ENCODE results near the gene CXADR. TPM values are rescaled to one million over a fixed set of nuclear protein-coding genes. Genes with fewer than 3 reads are reported as not detected.
"Not testable (repeated sequence)": the region's sequence is repeated elsewhere in the genome, so short reads cannot be mapped to it uniquely, and the experiment has no call there.

CXADR gene
- total RNA-seq, 6 experiments from 2014 or later = 22.9 to 48.4 (median 30.5) TPM

- Histone ChIP-seq H3K9me3 (no peaks in the 10 kb centered on the region), H3K27ac (peak overlapping the region; percentile 69 to 70 (median 69)), H3K27me3 (no peaks in the 10 kb centered on the region), H3K36me3 (no peaks in the 10 kb centered on the region), H3K4me3 (no peak overlapping the region), H3K4me1 (peaks cover 0 to 33% (median 14%) of the 10 kb centered on the region in 4 donors)
- DNase-seq = peak; percentile 45 to 79 (median 69)
- TF ChIP-seq CTCF (IDR thresholded peaks at IDR 0.05) (no peak), POLR2A (IDR thresholded peaks at IDR 0.05) (no peak)
- intact Hi-C loops (cut with DNase I) = no loop called here
- peak; percentile 70 to 84 (median 80) for ATAC-seq
- WGBS (ENCODE audit: insufficient coverage, low coverage, low lambda C conversion rate, missing lambda C conversion rate) = 13% methylated on average over 4 of the region's 4 CpGs
Observed at GRCh38 chr21:17476006-17476405, 36.8 kb upstream of the CXADR start.

- H3K27me3 ChIP-seq; ATAC-seq; H3K9me3 ChIP-seq; DNase-seq; intact Hi-C loops (cut with DNase I); H3K36me3 ChIP-seq; H3K4me3 ChIP-seq; H3K27ac ChIP-seq: not testable (repeated sequence)
- WGBS (ENCODE audit: insufficient coverage, low coverage, low lambda C conversion rate, missing lambda C conversion rate) = 96% methylated on average over 6 of the region's 6 CpGs
- H3K4me1 ChIP-seq = peaks cover 0 to 12% (median 4%) of the 10 kb centered on the region in 4 donors
Observed at GRCh38 chr21:17478156-17478555, 34.7 kb upstream of the CXADR start.

DNA sequence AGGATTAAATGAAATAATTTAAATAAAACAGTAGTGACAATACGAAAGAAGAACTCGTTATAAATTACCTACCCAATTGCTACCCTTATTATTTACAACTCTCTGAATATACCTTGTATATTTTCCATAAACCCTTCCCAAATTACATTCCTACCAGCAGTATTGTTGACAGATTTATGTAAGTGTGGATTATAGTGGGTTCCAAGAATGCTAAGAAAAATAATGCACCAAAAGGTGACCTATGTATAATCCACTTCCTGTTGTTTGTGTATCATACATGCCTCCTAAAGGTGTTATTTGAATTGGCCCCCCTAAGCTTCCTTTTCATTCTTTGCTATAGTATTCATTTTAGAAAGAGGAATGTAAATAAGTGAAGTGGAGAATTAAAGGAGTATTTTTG lies 33.2 kb upstream of the CXADR start:
- H3K27ac ChIP-seq = no peak overlapping the region
- DNase-seq (no peak), ATAC-seq (no peak)
- TF ChIP-seq CTCF (IDR thresholded peaks at IDR 0.05) (no peak), POLR2A (IDR thresholded peaks at IDR 0.05) (no peak)
- peaks cover 0 to 7% (median 3%) of the 10 kb centered on the region in 4 donors for H3K4me1 ChIP-seq
- 94% methylated on average over 2 of the region's 2 CpGs for WGBS (ENCODE audit: insufficient coverage, low coverage, low lambda C conversion rate, missing lambda C conversion rate)
- no peaks in the 10 kb centered on the region for H3K27me3 ChIP-seq
- no peak overlapping the region for H3K4me3 ChIP-seq
- no peaks in the 10 kb centered on the region for H3K36me3 ChIP-seq
- intact Hi-C loops (cut with DNase I) = no loop called here
- H3K9me3 ChIP-seq = no peaks in the 10 kb centered on the region

DNA sequence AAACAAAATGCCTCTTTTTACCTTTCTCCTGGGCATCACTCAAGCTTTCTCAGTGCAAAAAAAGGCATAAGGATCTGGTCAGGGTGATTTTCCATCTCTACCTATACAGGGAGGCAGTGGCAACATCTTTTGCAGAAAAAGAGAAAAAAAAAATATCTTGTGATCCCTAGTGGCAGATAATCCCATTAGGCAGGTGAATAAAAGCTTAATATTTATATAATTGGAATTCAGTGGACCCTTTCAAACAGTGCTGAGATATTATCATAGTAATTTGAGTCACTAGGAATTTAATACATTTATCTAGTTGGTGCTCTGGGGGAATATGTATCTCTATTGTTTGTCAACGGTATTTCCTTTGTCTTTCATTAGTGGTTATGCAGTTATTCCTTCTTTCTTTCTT lies 29.9 kb upstream of the CXADR start:
- no peaks in the 10 kb centered on the region for H3K27me3 ChIP-seq
- DNase-seq (no peak), ATAC-seq (no peak)
- TF ChIP-seq POLR2A (IDR thresholded peaks at IDR 0.05) = no peak
- no peak for TF ChIP-seq CTCF (IDR thresholded peaks at IDR 0.05)
- H3K9me3 ChIP-seq = no peaks in the 10 kb centered on the region
- no peak overlapping the region for H3K27ac ChIP-seq
- no peaks in the 10 kb centered on the region for H3K36me3 ChIP-seq
- H3K4me3 ChIP-seq = no peak overlapping the region
- 67% methylated on average over 1 of the region's 1 CpG for WGBS (ENCODE audit: insufficient coverage, low coverage, low lambda C conversion rate, missing lambda C conversion rate)
- H3K4me1 ChIP-seq = no peaks in the 10 kb centered on the region
- intact Hi-C loops (cut with DNase I) = no loop called here

DNA sequence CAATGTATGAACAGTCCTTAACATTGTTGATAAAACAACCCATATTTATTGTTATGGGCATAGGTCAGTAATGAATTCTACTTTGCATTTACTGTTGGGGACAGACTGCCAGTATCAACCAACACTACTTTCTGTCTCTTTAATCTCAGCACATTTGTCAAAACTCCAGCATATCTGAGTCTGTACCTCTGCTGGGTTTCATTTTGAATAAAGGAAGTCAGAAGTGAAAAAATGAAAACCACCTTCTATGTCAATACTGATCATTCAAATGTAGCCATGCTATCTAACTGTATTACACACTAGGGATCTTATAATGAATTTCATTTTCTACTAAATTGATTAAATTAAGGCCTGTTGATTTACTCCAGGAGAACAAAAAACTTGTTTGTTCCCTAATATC lies 24.2 kb upstream of the CXADR start:
- ATAC-seq = peak in 1 of 4 donors; percentile 51
- Histone ChIP-seq H3K36me3 (no peaks in the 10 kb centered on the region), H3K27ac (peak overlapping the region in 1 of 3 donors; percentile 2), H3K27me3 (no peaks in the 10 kb centered on the region), H3K4me1 (peaks cover 0 to 13% (median 1%) of the 10 kb centered on the region in 4 donors), H3K4me3 (no peak overlapping the region), H3K9me3 (no peaks in the 10 kb centered on the region)
- intact Hi-C loops (cut with DNase I) = no loop called here
- TF ChIP-seq POLR2A (IDR thresholded peaks at IDR 0.05) (no peak), CTCF (IDR thresholded peaks at IDR 0.05) (no peak)
- no peak for DNase-seq

GRCh38 chr21:17489565-17489964 lies 23.3 kb upstream of the CXADR start:
- Histone ChIP-seq H3K27ac (peak overlapping the region; percentile 28 to 58 (median 43)), H3K4me1 (peaks cover 0 to 13% (median 1%) of the 10 kb centered on the region in 4 donors)
- WGBS (ENCODE audit: insufficient coverage, low coverage, low lambda C conversion rate, missing lambda C conversion rate) = 46% methylated on average over 3 of the region's 3 CpGs
- peak; percentile 91 to 97 (median 96) for ATAC-seq
- DNase-seq = peak in 1 of 3 donors; percentile 63
- H3K9me3 ChIP-seq; H3K36me3 ChIP-seq; H3K27me3 ChIP-seq; intact Hi-C loops (cut with DNase I); H3K4me3 ChIP-seq: not testable (repeated sequence)
